GM21360 (cell line): ENCODE measurements around the gene AGAP2.
A peak's percentile ranks its signal among the peaks of the same experiment; 100 is the strongest.

Source experiments
- ATAC-seq: cut with Tn5 transposase; IDR thresholded peaks from one replicate; pipeline ENCODE4 v1.9.1; 2021; ENCODE audit warnings: mild to moderate bottlenecking, moderate library complexity; ENCODE audit not compliant: unreplicated experiment

Gene AGAP2

GRCh38 chr12:57754411-57755193 lies 16.1 kb upstream of the AGAP2 start, which contains the start of gene MARCHF9:
TSS of gene MARCHF9 (plus strand) at chr12:57755103. CDS start at chr12:57755529, 426 bp downstream.
- ATAC-seq = peak; percentile 38

GRCh38 chr12:57753756-57754337 lies 15.3 kb upstream of the AGAP2 start:
- no peak for ATAC-seq

DNA sequence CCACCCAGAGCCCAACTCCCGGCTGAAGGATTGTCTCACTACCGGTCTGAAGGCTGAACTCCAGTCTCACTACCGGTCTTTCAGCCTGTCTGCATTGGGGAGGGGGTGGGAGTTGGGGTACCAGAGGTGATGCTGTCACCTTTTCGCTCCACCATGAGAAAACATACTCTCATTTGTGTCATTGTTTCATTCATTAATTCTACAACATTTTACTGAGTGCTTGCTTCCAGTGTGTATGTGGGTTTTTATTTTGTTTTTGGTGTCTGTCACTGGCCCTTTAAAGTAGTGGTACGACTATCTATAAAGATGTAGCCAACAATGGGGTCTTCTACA lies 14.1 kb upstream of the AGAP2 start:
- ATAC-seq = no peak

DNA sequence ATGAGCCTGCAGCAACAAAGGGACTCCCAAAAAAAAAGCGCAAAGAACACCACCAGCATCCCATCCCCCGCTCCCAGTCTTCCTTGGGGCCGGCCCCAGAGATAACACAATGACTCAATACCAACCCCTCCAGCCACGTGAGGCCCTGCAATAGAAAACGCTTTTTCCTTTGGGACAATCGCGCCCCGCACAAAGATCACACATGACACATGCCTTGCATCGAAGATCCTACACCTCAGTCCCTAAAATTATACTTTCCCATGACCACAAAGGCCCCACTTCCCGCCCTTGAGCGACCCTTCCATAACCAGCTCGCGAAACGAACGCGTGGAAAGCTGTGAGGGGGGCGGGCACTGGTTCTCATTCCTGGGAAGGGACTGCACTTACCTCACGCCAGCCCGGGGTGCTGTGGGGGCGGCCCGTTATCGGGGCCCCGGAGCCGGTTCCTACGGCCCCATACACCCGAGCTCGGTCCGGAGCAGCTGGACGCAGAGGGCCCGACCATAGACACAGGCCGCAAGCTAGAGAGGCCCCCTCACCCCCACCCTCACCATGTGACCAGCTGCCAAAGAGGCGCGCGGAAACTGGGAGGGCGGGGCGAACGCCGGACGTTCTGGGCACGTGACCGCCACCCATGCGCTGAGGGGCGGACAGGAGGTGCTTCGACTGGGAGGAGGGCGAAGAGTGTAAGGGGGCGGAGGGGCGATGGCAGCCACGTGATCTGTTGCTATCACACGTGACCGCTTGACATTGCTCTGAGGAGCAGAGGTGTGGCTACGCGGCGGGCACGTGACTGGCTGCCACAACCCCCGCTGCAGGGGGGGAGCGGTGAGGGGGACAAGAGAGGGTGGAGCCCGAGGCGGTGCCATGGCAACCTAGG lies 13.5 kb upstream of the AGAP2 start, which contains the start of gene CDK4:
Gene CDK4, minus strand, starts transcription at position 523 of the 880 bp plus-strand sequence. CDS start 593 bp downstream, outside the sequence.
- peak; percentile 65 for ATAC-seq

GRCh38 chr12:57751432-57751787 lies 12.9 kb upstream of the AGAP2 start:
- no peak for ATAC-seq

- no peak for ATAC-seq
Observed at GRCh38 chr12:57750561-57751431, 12.3 kb upstream of the AGAP2 start.

DNA sequence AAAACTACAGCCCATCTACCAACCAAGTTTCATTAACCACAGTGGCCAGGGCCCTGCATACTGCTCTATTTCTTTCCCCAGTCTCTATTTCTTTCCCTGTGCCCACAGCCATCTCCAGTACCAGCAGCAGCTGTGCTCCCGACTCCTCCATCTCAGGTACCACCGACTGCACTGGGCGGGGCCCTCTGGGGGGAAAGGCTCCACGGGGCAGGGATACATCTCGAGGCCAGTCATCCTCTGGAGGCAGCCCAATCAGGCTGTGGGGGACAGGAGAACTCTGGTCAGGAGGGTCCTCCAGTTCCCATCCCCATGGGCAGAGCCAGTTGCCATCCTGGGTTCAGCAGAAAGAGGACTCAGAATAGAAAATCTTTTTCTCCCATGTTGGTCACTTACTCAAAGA lies 10.5 kb upstream of the AGAP2 start:
- ATAC-seq = no peak

DNA sequence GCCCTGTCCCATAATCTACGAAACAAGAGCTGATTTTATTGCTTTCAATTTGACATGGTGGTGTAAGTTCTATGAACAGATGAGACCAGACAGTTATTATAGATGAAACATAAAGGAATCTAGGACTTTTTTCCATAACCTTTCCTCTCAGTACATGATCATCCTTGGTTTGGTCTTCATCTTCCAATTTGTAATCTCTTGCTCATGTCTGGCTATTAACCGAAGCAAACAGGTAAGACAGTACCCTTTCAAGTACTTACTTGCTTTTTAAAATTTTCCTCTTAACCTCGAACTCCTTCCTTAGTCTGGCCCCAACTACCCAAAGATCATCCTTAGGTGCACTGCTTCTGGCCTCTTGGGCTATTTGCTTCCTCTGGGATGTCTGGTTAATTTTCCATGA lies 7.5 kb upstream of the AGAP2 start:
- ATAC-seq = no peak

DNA sequence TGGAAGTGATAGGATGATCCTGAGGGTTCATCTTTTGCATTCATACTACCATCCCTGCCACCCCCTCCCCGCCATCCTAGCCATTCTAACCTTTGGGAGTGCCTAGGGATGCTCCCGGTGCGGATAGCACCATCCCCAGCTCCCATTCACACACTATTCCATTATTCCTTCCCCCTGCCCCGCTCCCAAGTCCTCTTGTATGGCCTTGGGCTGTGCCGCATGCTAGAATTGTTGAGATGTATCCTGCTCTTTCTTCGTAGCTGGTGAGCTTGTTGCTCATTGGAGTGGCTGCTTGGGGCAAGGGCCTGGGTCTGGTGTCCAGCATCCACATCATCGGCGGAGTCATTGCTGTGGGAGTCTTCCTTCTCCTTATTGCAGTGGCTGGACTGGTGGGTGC lies 6.9 kb upstream of the AGAP2 start:
- ATAC-seq = no peak

DNA sequence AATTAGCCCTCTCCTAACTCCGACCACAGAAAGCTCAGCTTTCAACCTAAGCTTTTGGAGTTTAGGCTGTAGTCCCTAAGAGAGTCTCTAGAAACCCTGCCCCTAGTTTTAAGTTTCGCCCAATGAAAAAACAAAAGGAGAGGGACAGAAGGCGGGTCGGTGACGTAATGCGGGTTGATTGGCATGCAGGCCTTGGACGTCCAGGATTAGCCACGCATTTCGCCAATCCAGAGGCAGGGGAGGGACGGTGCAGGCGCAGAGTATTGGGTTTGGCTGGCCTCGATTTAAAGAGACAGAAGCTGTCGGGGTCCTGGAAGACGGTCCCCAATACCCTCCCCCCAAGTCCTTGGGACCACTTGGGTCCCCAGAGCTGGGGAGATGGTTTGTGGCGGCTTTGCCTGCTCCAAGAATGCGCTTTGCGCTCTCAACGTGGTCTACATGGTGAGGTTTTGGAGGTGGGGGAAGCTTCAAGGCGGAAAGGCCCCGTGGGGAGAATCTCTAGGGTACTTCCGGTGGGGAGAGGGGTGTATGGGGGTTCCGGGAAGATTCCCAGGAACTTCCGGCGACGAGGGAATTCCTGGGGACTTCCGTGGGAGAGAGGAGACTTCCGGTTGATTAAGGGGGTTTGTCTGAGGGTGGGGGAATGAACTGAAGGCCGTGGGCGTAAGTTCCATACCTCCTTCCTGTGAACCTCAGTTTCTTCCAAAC lies 6.4 kb upstream of the AGAP2 start, which contains the start of gene TSPAN31:
Gene TSPAN31, plus strand, starts transcription at position 263 of the 708 bp plus-strand sequence. Its CDS starts 116 bp downstream, at position 379.
- ATAC-seq = peak; percentile 75

GRCh38 chr12:57744194-57744776 lies 5.7 kb upstream of the AGAP2 start:
- ATAC-seq = peak; percentile 30

DNA sequence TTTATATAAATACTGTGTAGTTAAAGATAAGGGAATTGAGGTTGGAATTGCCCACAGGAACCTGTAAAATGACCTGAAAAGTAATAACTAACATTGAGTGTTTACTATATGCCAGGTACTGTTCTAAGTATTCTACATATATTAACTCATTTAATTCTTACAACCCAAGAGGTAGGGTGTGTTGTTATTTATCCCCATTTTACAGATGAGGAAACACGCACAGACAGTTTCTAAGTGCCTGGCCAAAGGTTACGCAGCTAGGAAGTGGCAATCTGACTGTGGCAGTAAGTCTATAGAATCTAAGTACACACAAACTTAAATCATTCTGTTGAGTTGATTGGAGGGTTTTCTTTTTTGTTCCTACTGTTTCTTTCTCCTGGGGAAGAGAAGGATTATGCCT lies 5.2 kb upstream of the AGAP2 start:
- ATAC-seq = no peak

DNA sequence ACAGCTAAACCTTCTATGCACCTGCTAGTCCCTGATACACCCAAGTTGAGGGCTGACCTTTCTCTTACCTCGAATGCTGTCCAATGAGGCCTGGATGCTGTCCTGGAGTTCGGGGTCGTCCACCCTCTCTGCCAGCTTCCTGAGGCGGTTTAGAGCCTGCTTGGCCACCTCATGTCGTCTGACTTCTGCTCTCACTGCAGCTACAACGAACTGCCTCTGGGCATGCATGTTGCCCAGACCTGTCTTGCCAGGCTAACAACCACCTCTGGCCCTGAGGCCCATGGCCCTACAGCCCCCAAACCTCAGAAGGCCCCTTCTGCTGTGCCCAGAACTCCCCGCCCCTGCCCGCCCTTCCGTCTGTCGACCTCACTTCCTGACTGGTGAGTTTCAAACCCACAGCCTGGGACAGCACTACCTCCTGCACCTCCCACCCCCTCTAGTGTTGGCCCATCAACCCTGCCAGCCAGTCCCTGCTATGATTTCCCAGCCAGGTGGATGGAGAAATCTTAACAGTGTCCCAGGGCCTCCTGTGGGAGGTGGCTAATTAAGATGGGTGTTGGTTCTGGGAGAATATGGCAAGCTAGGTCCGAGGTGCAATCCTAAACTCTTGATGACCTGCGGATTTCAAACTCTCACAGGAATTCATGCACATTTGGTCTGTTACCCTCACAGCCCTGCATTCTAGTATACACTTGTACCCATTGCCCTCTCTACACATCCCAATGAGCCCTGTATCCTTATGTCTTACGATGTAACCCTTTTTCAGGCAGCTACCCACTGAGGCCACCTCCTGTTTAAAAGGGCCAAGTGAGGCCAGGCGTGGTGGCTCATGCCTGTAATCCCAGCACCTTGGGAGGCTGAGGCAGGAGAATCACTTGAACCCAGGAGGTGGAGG lies 3.5 kb upstream of the AGAP2 start:
- peak; percentile 46 for ATAC-seq

GRCh38 chr12:57741413-57741789 lies 2.9 kb upstream of the AGAP2 start:
- ATAC-seq = peak; percentile 3

DNA sequence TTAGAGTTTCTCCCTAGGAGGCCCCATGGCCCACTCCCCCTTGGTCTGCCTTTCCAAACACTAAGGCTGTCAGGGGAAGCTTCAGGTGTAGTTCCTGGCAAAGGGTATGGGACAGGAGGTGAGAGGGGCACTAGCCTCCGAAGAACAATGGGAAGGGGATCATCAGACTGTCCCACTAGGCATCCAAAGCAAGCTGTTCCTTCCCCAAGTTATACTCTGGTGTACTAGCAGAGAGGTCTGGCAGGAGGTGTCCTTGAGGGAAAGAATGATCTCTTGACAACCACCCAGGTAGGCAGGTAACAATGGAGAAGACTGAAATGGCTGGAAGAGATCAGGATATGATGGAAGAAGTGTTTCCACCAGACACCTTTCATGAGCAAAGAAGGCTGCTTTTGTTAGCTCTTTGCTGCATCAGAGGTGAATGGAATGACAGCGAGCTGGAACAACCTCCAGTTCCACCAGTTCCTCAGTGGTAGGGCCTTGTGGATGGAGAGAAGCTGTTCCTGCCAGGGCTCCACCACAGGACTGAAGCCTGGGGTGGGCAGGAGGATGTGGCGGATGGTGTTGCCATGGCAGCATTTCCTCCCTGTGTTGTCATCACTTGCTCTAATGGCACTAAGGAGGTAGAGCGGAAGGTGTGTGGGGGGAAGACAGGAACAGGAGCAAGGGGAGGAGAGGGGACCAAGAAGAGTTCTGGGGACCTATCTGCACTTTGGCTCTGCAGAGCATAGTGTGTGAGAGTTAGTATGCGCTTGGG lies 2.3 kb upstream of the AGAP2 start:
- ATAC-seq = peak; percentile 41

GRCh38 chr12:57739914-57740538 lies 1.5 kb upstream of the AGAP2 start:
- ATAC-seq = no peak

GRCh38 chr12:57739387-57739786 lies 845 bp upstream of the AGAP2 start:
- ATAC-seq = no peak
